Cardiac muscle cell (in vitro differentiated cells and primary cell): ENCODE results near the gene KCNMA1. TPM values are rescaled to one million over a fixed set of nuclear protein-coding genes. Genes with fewer than 3 reads are reported as not detected.

Experiments
- DNase-seq, 2 donors: peaks; one replicate each; pipeline versions ENCODE4 v3.0.0 to v3.0.0-alpha.2; 2010 to 2017; ENCODE audit warnings: low read depth in 1 of 2, low spot score in 1 of 2
- H3K27ac ChIP-seq: fragments of 200-600 bp; sonication (generic); 2 replicates; pipeline ENCODE4 v1.5.1; 2016
- H3K27me3 ChIP-seq: fragments of 200-600 bp; sonication (generic); 2 replicates; pipeline ENCODE4 v1.6.0; 2016; ENCODE audit warnings: control low read depth
- H3K36me3 ChIP-seq: fragments of 200-600 bp; sonication (generic); 2 replicates; pipeline ENCODE4 v1.5.1; 2016; ENCODE audit warnings: control low read depth
- H3K4me1 ChIP-seq: fragments of 200-600 bp; sonication (generic); 2 replicates; pipeline ENCODE4 v1.8.1; 2017; ENCODE audit warnings: low read depth, mild to moderate bottlenecking, mixed run types
- H3K4me3 ChIP-seq: fragments of 200-600 bp; sonication (generic); 2 replicates; pipeline ENCODE4 v1.5.1; 2016; ENCODE audit warnings: mild to moderate bottlenecking
- H3K9me3 ChIP-seq: fragments of 200-600 bp; sonication (generic); 2 replicates; pipeline ENCODE4 v1.5.1; 2017; ENCODE audit warnings: low read depth, mild to moderate bottlenecking, control low read depth
- polyA plus RNA-seq: library from polyadenylated mRNA; unstranded; fragments of >200 nt; fragmentation: Nextera tagmentation; extraction: Ambion mirVana; gene quantifications from 2 replicates; pipeline ENCODE4 v1.2.1, GENCODE V29; 2016
- total RNA-seq: library from RNA; depleted of rRNA; stranded (reverse); fragments of >200 nt; gene quantifications from 2 replicates; pipeline ENCODE4 v1.2.3, GENCODE V29; 2016
- TF ChIP-seq, protein P1 (sequence below): IDR thresholded peaks from 2 replicates; pipeline ENCODE4 v1.5.1; 2012; ENCODE audit warnings: low read depth, mild to moderate bottlenecking, low read length

Gene KCNMA1
- total and polyA plus RNA-seq, 2 experiments from 2014 or later: 1.8 to 1.9 TPM

GRCh38 chr10:77015360-77015759 is 622.2 kb downstream of the KCNMA1 start:
- Histone ChIP-seq H3K4me3 (no peak overlapping the region), H3K9me3 (no peaks in the 10 kb centered on the region), H3K4me1 (no peaks in the 10 kb centered on the region), H3K27me3 (no peaks in the 10 kb centered on the region), H3K27ac (no peak overlapping the region), H3K36me3 (no peaks in the 10 kb centered on the region)
- no peak for DNase-seq
- TF ChIP-seq, protein P1, sequence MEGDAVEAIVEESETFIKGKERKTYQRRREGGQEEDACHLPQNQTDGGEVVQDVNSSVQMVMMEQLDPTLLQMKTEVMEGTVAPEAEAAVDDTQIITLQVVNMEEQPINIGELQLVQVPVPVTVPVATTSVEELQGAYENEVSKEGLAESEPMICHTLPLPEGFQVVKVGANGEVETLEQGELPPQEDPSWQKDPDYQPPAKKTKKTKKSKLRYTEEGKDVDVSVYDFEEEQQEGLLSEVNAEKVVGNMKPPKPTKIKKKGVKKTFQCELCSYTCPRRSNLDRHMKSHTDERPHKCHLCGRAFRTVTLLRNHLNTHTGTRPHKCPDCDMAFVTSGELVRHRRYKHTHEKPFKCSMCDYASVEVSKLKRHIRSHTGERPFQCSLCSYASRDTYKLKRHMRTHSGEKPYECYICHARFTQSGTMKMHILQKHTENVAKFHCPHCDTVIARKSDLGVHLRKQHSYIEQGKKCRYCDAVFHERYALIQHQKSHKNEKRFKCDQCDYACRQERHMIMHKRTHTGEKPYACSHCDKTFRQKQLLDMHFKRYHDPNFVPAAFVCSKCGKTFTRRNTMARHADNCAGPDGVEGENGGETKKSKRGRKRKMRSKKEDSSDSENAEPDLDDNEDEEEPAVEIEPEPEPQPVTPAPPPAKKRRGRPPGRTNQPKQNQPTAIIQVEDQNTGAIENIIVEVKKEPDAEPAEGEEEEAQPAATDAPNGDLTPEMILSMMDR: no peak

DNA sequence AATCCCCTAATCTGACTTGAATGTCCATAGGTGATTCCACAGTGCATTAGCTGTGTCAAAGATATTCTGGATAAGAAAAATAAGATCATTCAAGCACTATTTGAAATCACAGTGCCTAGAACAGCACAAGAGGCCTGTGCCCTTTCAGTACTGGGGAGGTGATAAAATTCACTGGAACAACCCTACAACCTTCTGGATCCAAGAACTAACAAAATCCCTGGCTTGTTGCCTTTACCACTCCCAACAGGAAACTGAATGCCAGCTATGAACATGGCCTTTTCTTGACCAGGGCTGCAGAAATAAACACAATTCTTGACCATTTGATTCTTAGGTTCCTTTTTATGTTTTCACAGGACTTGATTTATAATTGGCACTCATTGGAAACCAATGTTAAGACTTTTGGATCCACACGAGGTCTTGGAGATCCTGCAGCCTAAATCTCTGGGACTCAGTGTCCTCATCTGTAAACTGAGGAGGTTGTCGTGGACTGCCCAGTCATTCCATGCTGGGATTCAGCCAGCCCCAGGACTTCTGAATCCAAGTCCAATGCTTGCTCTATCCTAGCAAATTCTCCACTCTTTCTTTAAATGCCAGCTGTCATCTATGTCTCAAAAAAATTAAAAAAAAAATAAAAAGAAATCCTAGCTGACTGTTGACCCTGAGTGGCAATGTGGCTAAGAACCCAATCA is 624.7 kb downstream of the KCNMA1 start:
- Histone ChIP-seq H3K4me1 (no peaks in the 10 kb centered on the region), H3K36me3 (no peaks in the 10 kb centered on the region), H3K4me3 (no peak overlapping the region), H3K9me3 (no peaks in the 10 kb centered on the region), H3K27ac (no peak overlapping the region), H3K27me3 (no peaks in the 10 kb centered on the region)
- no peak for DNase-seq
- TF ChIP-seq, protein P1: no peak

DNA sequence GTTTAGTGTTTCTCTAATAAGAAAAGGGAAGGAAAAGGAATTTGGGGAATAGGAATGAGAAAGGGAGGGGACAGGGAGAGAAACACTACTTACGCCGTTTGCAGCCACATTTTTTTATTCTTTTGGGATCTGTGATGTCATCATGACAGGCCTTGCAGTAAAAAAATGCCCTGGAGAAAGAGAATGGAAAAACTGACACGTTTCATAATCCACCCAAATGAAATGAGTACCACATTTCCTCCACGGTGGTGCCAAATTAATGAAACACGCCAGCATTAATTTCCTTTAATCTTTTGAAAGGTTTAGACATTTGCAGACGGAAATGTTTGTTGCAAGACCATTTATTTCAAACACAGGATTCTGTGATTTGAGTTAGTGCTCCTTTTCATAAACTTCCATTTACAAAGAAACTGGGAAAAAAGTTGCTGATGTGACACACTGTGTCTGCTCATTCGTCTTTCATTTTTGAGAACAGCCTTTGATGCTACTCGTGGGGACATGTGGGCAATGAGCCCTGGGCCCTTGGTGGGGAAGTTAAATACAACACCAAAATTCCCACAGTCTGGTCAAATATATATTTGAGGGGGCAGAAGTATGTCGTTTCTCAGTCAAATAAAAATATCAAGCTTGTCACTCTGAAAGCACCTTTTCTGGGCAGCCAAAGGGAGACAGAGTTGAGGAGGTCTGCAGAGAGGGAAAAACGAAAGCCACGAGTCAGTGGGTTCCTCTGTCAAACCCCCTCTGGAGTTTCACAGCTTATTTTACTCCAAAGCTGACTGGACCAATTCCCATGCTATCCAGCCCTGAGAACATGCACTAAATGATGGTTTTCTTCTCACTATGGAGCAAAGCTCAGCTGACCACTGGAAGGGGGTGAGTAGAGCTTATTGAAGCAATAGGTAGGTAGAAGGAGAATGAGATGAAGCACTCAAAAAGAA is 625.5 kb downstream of the KCNMA1 start:
- Histone ChIP-seq H3K27ac (no peak overlapping the region), H3K4me3 (no peak overlapping the region), H3K9me3 (no peaks in the 10 kb centered on the region), H3K36me3 (no peaks in the 10 kb centered on the region), H3K4me1 (no peaks in the 10 kb centered on the region), H3K27me3 (no peaks in the 10 kb centered on the region)
- DNase-seq: peak in 1 of 2 donors; percentile 69
- TF ChIP-seq, protein P1: no peak

DNA sequence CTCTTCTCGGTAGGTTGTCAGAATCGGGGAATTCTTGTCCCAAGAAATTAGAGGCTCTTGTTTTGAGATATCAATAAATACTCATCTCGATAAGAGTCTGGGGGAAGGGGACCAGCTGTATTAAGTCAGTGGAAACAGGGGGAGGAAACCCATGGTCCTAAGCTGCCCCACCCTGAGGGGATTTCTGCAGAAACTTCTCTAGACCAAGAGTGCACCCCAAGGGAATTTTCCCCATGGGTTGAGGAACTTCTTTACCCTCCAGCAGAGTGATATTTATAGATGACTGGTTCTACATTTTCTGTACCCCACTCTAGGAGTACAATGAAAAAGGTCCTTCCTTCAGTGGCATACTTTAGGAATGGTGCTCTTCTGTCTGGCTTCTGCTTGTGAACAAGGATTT is 627.2 kb downstream of the KCNMA1 start:
- H3K9me3 ChIP-seq: no peaks in the 10 kb centered on the region
- H3K36me3 ChIP-seq: no peaks in the 10 kb centered on the region
- no peak overlapping the region for H3K4me3 ChIP-seq
- no peaks in the 10 kb centered on the region for H3K4me1 ChIP-seq
- DNase-seq: no peak
- no peaks in the 10 kb centered on the region for H3K27me3 ChIP-seq
- no peak overlapping the region for H3K27ac ChIP-seq
- TF ChIP-seq, protein P1: no peak

GRCh38 chr10:77007834-77008233 is 629.8 kb downstream of the KCNMA1 start:
- Histone ChIP-seq H3K27me3 (no peaks in the 10 kb centered on the region), H3K9me3 (no peaks in the 10 kb centered on the region), H3K4me1 (peaks cover 5% of the 10 kb centered on the region), H3K27ac (no peak overlapping the region), H3K4me3 (no peak overlapping the region), H3K36me3 (no peaks in the 10 kb centered on the region)
- no peak for DNase-seq
- TF ChIP-seq, protein P1: no peak
